ENCODE results near the gene RGS14. TPM values are rescaled to one million over a fixed set of nuclear protein-coding genes. Genes with fewer than 3 reads are reported as not detected.

RGS14 gene
- total and polyA plus RNA-seq, 2 donors (not counting 3 experiments of a cell fraction or from before 2014, with no cell fraction given): 4.3 to 7.3 TPM

DNA sequence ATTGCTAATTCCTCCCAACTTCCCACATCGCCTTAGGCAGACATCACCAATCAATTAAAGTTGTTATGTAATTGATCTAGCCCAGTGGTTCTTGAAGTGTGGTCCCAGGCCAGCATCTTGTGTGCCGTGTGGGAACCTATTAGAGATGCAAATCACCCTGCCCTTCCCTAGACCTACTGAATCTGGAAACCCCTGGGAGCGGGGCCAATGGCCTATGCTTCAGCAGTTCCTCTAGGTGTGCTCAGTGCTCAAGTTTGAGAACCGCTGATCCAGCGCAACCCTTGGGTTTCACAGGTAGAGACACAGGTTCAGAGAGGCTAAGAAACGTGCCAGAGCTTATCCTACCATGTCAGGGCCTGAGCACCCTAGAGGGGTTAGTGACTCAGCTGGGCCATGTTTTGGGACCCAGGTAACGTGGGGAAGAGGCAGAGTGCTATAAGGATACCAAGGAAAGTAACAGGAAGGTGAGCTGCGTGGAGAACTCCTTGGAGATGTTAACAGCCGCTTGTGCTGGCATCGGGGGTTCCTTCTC, 30.9 kb downstream of the RGS14 start:
- Histone ChIP-seq H3K9ac (replicated peaks; ENCODE audit: extremely low read depth, insufficient read depth, low read length) (no peak overlapping the region), H3K79me2 (ENCODE audit: control insufficient read depth, insufficient read depth, low read length) (no peaks in the 10 kb centered on the region), H3K4me3 (replicated peaks in 1 of 3; ENCODE audit: insufficient read depth in 1 of 3, low read depth in 1 of 3, low read length in 3 of 3) (no peak overlapping the region), H3K9me1 (replicated peaks; ENCODE audit: control insufficient read depth, extremely low read depth, insufficient read depth, low read length) (no peaks in the 10 kb centered on the region), H3K4me1 (ENCODE audit: control insufficient read depth, extremely low read depth, insufficient read depth, low read length) (no peaks in the 10 kb centered on the region), H4K20me1 (replicated peaks; ENCODE audit: control insufficient read depth, extremely low read depth, insufficient read depth, low read length) (no peaks in the 10 kb centered on the region), H2AFZ (ENCODE audit: low read depth, low read length) (no peak overlapping the region), H3K36me3 (ENCODE audit: control insufficient read depth in 2 of 2, extremely low read depth in 1 of 2, insufficient read depth in 2 of 2, low read length in 2 of 2) (no peaks in the 10 kb centered on the region), H3K9me3 (replicated peaks; ENCODE audit: control insufficient read depth, insufficient read depth, low read length) (no peaks in the 10 kb centered on the region), H3K4me2 (ENCODE audit: insufficient read depth, low read length) (no peak overlapping the region), H3K27me3 (ENCODE audit: control insufficient read depth in 2 of 2, insufficient read depth in 2 of 2, low read length in 2 of 2) (peaks cover 0 to 4% of the 10 kb centered on the region in 2 experiments), H3K27ac (ENCODE audit: insufficient read depth, low read depth, low read length) (no peak overlapping the region)
- TF ChIP-seq EZH2 (IDR thresholded peaks at IDR 0.05; ENCODE audit: borderline replicate concordance, low read depth, low read length, severe bottlenecking) (no peak), GATA2 (IDR thresholded peaks at IDR 0.05; ENCODE audit: insufficient read depth, insufficient read length, low read depth, low read length) (no peak), MYC (IDR thresholded peaks at IDR 0.05; ENCODE audit: low read depth, low read length) (no peak), JUN (IDR thresholded peaks at IDR 0.05; ENCODE audit: borderline replicate concordance, insufficient read depth, insufficient read length, low read depth) (no peak), POLR2A (IDR thresholded peaks at IDR 0.05; ENCODE audit: low read depth, low read length) (no peak), MAX (IDR thresholded peaks at IDR 0.05; ENCODE audit: insufficient read depth, insufficient read length) (no peak), FOS (IDR thresholded peaks at IDR 0.05; ENCODE audit: borderline replicate concordance, insufficient read depth, low read length) (no peak), POLR2AphosphoS5 (IDR thresholded peaks at IDR 0.05; ENCODE audit: insufficient read depth, low read depth, low read length) (no peak)
- TF ChIP-seq, protein P1, sequence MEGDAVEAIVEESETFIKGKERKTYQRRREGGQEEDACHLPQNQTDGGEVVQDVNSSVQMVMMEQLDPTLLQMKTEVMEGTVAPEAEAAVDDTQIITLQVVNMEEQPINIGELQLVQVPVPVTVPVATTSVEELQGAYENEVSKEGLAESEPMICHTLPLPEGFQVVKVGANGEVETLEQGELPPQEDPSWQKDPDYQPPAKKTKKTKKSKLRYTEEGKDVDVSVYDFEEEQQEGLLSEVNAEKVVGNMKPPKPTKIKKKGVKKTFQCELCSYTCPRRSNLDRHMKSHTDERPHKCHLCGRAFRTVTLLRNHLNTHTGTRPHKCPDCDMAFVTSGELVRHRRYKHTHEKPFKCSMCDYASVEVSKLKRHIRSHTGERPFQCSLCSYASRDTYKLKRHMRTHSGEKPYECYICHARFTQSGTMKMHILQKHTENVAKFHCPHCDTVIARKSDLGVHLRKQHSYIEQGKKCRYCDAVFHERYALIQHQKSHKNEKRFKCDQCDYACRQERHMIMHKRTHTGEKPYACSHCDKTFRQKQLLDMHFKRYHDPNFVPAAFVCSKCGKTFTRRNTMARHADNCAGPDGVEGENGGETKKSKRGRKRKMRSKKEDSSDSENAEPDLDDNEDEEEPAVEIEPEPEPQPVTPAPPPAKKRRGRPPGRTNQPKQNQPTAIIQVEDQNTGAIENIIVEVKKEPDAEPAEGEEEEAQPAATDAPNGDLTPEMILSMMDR (IDR thresholded peaks at IDR 0.05; ENCODE audit: extremely low read depth in 1 of 2, insufficient read depth in 1 of 2, low read depth in 1 of 2, low read length in 2 of 2): no peak
- DNase-seq (ENCODE audit: low read depth, low spot score) (no peak), FAIRE-seq (no peak)
- ChIA-PET POLR2A (interaction anchor here (2.7 kb wide), 1 partner anchor 66 kb away, joined by 12 read pairs; no protein-coding TSS in a partner anchor), CTCF (interaction anchor here (1.1 to 5.7 kb wide), 9 partner anchors 10 to 275 kb away, joined by 4 to 246 read pairs (median 38); partner anchors contain the start of genes F12, PFN3 and PRR7)
- intact Hi-C loops (cut with micrococcal nuclease) (no loop called here), dilution Hi-C loops (cut with MboI; ENCODE audit: extremely low pct_ligation_motif_present, low sequenced_read_pairs) (no loop called here)
- BruUV-seq (replicated peaks): no TSS peak
